Loucy (cell line): ENCODE measurements around the gene MAX.

Source experiments
- CTCF ChIP-seq: fragments of 200-600 bp; sonication (generic); conservative IDR thresholded peaks from 2 replicates; pipeline ENCODE4 v1.5.1; 2014; ENCODE audit warnings: mild to moderate bottlenecking, antibody characterized with exemption, low read length
- EZH2phosphoT487 ChIP-seq: fragments of 200-600 bp; IDR thresholded peaks from 2 replicates; pipeline ENCODE4 v1.6.1; 2018; ENCODE audit warnings: antibody characterized with exemption, mild to moderate bottlenecking, moderate library complexity, borderline replicate concordance

DNA sequence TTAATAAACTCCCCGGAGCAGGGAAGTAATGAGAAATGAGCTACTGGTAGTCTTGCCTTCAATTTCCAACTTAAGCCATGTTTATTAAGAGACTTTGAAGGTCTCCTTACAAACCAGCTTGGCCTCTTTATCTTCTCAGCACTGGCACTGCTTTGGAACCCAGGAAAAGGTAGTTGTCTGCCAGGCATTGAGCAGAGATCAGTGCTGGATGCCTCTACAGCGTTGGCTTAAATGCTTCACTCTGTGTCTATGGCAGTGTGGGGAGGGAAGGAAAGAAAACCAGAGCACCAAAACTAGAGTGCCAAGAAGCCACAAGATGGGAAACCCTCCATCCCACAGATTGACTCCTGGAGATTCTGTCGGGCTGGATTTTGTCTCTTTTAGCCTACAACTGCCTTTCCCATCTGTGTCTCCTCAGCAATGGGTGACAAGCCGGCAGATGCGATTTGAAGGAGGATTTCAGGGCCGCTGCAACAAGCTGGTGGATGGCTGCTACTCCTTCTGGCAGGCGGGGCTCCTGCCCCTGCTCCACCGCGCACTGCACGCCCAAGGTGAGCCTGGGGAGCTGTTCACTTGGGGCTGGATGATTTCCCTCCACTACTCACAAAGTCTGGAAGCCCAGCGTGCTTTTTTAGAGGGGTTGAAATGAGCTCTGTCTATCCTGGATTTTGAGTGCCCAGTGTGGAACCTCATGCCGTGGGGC, 58.3 kb downstream of the MAX start:
- TF ChIP-seq CTCF (no peak), EZH2phosphoT487 (no peak)
